Endodermal cell (in vitro differentiated cells): ENCODE data around the gene FNDC5. TPM values are rescaled to one million over a fixed set of nuclear protein-coding genes. Genes with fewer than 3 reads are reported as not detected.

Source experiments
- DNase-seq: peaks from one replicate; pipeline ENCODE4 v3.0.0-alpha.2; 2017
- H3K27ac ChIP-seq: 2 replicates; pipeline ENCODE4 v1.5.1; 2013; ENCODE audit warnings: mild to moderate bottlenecking, low read depth, low read length, moderate library complexity
- H3K27me3 ChIP-seq: 2 replicates; pipeline ENCODE4 v1.6.1; 2013; ENCODE audit warnings: mild to moderate bottlenecking, low read length, moderate library complexity; ENCODE audit not compliant: insufficient read depth, control insufficient read depth, poor library complexity, severe bottlenecking
- H3K36me3 ChIP-seq: 2 replicates; pipeline ENCODE4 v1.7.0; 2013; ENCODE audit warnings: mild to moderate bottlenecking, low read length, moderate library complexity; ENCODE audit not compliant: control insufficient read depth, insufficient read depth
- H3K4me1 ChIP-seq: one replicate; pipeline ENCODE4 v1.7.0; 2013; ENCODE audit warnings: low read length; ENCODE audit not compliant: control insufficient read depth, insufficient read depth
- H3K4me3 ChIP-seq: 2 replicates; pipeline ENCODE4 v1.5.1; 2013; ENCODE audit warnings: mild to moderate bottlenecking, low read length, moderate library complexity
- H3K9ac ChIP-seq: 2 replicates; pipeline ENCODE4 v1.6.1; 2013; ENCODE audit warnings: mild to moderate bottlenecking, low read length, moderate library complexity; ENCODE audit not compliant: poor library complexity, severe bottlenecking; ENCODE audit errors: extremely low read depth
- H3K9me3 ChIP-seq: 2 replicates; pipeline ENCODE4 v1.6.1; 2013; ENCODE audit warnings: mild to moderate bottlenecking, low read length, moderate library complexity; ENCODE audit not compliant: control insufficient read depth
- H3K27ac Mint-ChIP-seq: 2 replicates; pipeline ENCODE4 v1.8.0; 2020; ENCODE audit warnings: mixed read lengths
- H3K27me3 Mint-ChIP-seq: 2 replicates; pipeline ENCODE4 v1.8.0; 2021; ENCODE audit warnings: mild to moderate bottlenecking, mixed read lengths; ENCODE audit not compliant: insufficient read depth
- H3K36me3 Mint-ChIP-seq: 2 replicates; pipeline ENCODE4 v1.8.0; 2020; ENCODE audit warnings: low read depth, mixed read lengths
- H3K4me1 Mint-ChIP-seq: 2 replicates; pipeline ENCODE4 v1.8.0; 2020; ENCODE audit warnings: mixed read lengths
- H3K4me3 Mint-ChIP-seq: 2 replicates; pipeline ENCODE4 v1.8.0; 2020; ENCODE audit warnings: mild to moderate bottlenecking, moderate library complexity, mixed read lengths
- H3K9me3 Mint-ChIP-seq: 2 replicates; pipeline ENCODE4 v1.8.0; 2020; ENCODE audit warnings: mild to moderate bottlenecking, mixed read lengths
- CTCF ChIP-seq: fragments of 200-600 bp; sonication (generic); conservative IDR thresholded peaks from 2 replicates; pipeline ENCODE4 v1.5.0; 2021; ENCODE audit warnings: antibody characterized with exemption, mild to moderate bottlenecking
- WGBS, 2 experiments: methylation state at CpG; one replicate each; pipeline versions ENCODE4 v1.1.5 to v1.1.7; 2013; ENCODE audit warnings: missing lambda C conversion rate in 2 of 2, mixed read lengths in 1 of 2; ENCODE audit not compliant: insufficient coverage in 1 of 2, insufficient read length in 1 of 2; 5-methylcytosine and 5-hydroxymethylcytosine counted together
- total RNA-seq, 2 donors: library from RNA; stranded (reverse); fragmentation: NEBNext Ultra II Directional in 1 of 2; extraction: Animal tissue kit (Norgen Biotek cat#: 25700) in 1 of 2; gene quantifications; 2 replicates in 1 of 2; 3 replicates in 1 of 2; pipeline ENCODE4 v1.2.1, GENCODE V29; 2021

The FNDC5 gene
- total RNA-seq, 2 donors from 2014 or later, result 6.0 to 7.2 TPM

GRCh38 chr1:32860566-32860965 is 10.1 kb downstream of the FNDC5 start:
- Histone ChIP-seq H3K4me3 (no peak overlapping the region), H3K4me1 (no peaks in the 10 kb centered on the region), H3K9me3 (no peaks in the 10 kb centered on the region), H3K36me3 (peaks cover 45% of the 10 kb centered on the region), H3K9ac (no peak overlapping the region), H3K27me3 (no peaks in the 10 kb centered on the region), H3K27ac (no peak overlapping the region)
- no peak for DNase-seq
- TF ChIP-seq CTCF, result no peak
- H3K9me3 Mint-ChIP-seq, result no peaks in the 10 kb centered on the region
- peaks cover 35% of the 10 kb centered on the region for H3K36me3 Mint-ChIP-seq
- H3K4me1 Mint-ChIP-seq, result no peaks in the 10 kb centered on the region
- H3K27ac Mint-ChIP-seq, result no peak overlapping the region
- H3K4me3 Mint-ChIP-seq, result no peak overlapping the region
- no peaks in the 10 kb centered on the region for H3K27me3 Mint-ChIP-seq

GRCh38 chr1:32859915-32860314 is 10.8 kb downstream of the FNDC5 start:
- 99 to 100% methylated on average over 2 of the region's 2 CpGs for WGBS, 2 experiments
- Histone ChIP-seq H3K36me3 (peaks cover 52% of the 10 kb centered on the region), H3K27me3 (no peaks in the 10 kb centered on the region), H3K27ac (no peak overlapping the region), H3K9me3 (no peaks in the 10 kb centered on the region), H3K4me3 (no peak overlapping the region), H3K9ac (no peak overlapping the region), H3K4me1 (no peaks in the 10 kb centered on the region)
- no peak overlapping the region for H3K27ac Mint-ChIP-seq
- H3K4me1 Mint-ChIP-seq, result no peaks in the 10 kb centered on the region
- TF ChIP-seq CTCF, result no peak
- no peak for DNase-seq
- no peaks in the 10 kb centered on the region for H3K27me3 Mint-ChIP-seq
- H3K4me3 Mint-ChIP-seq, result no peak overlapping the region
- H3K36me3 Mint-ChIP-seq, result peaks cover 36% of the 10 kb centered on the region
- no peaks in the 10 kb centered on the region for H3K9me3 Mint-ChIP-seq

GRCh38 chr1:32858791-32859190 is 11.9 kb downstream of the FNDC5 start:
- no peaks in the 10 kb centered on the region for H3K27me3 Mint-ChIP-seq
- Histone ChIP-seq H3K9me3 (no peaks in the 10 kb centered on the region), H3K4me3 (no peak overlapping the region), H3K36me3 (peaks cover 63% of the 10 kb centered on the region), H3K9ac (no peak overlapping the region), H3K4me1 (no peaks in the 10 kb centered on the region), H3K27me3 (no peaks in the 10 kb centered on the region), H3K27ac (no peak overlapping the region)
- H3K4me3 Mint-ChIP-seq, result no peak overlapping the region
- peaks cover 41% of the 10 kb centered on the region for H3K36me3 Mint-ChIP-seq
- no peak for DNase-seq
- peaks cover 3% of the 10 kb centered on the region for H3K4me1 Mint-ChIP-seq
- no peaks in the 10 kb centered on the region for H3K9me3 Mint-ChIP-seq
- TF ChIP-seq CTCF, result no peak
- H3K27ac Mint-ChIP-seq, result no peak overlapping the region
- 95 to 97% methylated on average over 4 to 6 of the region's 7 CpGs for WGBS, 2 experiments
